ENCODE results near the gene STX17.
"Not testable (repeated sequence)": the region's sequence is repeated elsewhere in the genome, so short reads cannot be mapped to it uniquely, and the experiment has no call there.

STX17 gene

GRCh38 chr9:99973455-99973854 lies 67.0 kb downstream of the STX17 start:
- no peak for DNase-seq

DNA sequence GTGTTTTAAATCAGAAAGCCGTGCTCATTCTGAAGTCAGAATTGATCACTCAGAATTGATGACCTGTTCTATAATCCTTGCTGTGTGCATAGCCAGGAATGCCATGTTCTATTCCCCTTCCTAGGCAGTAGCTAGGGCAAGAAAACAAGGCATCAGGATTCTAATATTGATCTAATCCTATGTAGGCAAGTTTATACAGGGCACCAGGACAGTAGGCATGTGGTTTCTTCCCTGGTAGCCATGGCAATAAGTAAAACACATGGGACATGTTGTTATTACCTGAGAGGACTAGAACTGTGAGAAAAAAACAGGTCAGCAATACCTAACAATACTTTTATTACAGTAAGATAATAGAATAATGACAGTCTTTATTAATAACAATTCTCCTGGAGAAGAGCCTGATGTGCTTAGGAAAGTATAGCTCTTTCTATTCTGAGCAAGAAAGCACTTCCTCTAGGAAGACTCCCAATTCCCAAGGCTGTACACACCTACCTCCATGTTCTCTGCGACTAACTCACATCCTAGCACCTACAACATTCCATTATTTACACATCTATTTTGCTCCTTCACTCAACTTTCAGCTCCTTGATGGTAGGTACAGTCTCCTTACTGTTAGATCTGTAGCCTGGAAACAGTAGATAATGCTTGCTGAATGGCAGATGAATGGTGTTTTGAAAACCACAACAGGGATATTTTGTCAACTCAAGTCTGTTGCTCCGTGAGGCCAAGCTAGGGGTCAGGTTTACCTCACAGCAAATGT lies 70.8 kb downstream of the STX17 start:
- no peak for DNase-seq

DNA sequence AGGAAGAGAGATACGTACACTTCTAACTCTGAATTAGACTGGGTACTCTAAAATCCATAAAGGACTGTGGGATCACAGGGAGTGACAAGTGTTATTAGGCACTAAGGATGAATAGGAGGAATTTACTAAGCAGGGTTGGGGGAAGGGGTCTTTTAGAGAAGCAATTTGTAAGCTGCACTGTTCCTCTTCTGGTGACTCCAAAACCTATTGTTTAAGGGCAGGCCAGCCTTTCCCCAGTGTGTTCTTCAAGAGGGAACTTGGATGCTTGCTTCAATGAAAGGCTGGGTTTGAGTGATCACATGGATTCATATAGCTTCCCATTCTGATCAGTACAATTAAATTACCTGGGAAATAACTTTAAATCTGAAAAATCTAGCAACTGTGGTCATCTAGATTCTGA lies 71.8 kb downstream of the STX17 start:
- DNase-seq, result no peak

- DNase-seq, result no peak
Observed at GRCh38 chr9:99980598-99980997, 74.1 kb downstream of the STX17 start.

- DNase-seq, result no peak
Observed at GRCh38 chr9:99986642-99987041, 80.2 kb downstream of the STX17 start.

- not testable (repeated sequence) for DNase-seq
Observed at GRCh38 chr9:99990508-99990907, 84.1 kb downstream of the STX17 start.

GRCh38 chr9:99998266-99998665 lies 91.8 kb downstream of the STX17 start:
- no peak for DNase-seq

GRCh38 chr9:99998866-99999265 lies 92.4 kb downstream of the STX17 start:
- DNase-seq, result no peak

DNA sequence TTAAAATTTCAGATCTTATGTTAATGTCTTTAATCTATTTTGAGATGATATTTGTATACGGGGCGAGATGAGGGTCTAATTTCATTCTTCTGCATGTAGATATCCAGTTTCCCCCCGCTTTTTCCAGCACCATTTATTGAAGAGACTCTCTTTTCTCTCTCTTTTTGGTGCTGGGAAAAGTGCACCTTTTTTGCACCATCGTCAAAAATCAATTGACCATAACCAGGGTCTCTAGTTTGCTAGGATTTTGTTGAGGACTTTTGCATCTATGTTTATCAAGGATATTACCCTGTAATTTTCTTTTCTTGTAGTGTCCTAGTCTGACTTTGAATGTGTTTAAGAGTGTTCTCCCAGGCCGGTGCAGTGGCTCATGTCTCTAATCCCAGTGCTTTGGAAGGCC lies 93.3 kb downstream of the STX17 start:
- no peak for DNase-seq

DNA sequence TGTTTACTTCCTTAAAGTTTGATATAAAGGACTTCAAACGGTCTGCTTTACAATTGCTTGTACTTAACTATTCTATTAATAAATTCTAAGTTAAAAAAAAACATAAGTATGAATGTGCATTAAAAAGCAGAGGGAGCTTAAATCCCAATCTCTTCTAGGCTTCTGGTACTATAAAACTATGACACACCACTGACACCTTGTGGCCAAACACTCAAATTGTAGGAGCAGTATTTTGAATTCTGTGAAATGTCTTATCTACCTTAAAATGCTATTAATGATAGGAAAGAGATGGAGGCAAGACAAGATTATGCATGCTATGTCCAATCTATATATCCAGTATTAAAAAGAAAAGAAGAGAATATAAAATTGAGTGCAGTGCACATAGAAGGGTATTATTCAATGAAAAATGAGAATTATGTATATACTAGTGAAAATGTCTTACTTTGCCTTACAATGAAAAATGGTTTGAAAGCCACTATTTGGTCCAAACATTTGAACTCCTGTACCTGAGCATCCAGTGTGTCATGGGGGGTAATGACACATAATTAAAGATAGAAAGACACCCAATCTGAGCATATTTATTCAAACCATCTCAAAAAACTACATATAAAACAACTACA lies 104.7 kb downstream of the STX17 start:
- peak; percentile 35 for DNase-seq

DNA sequence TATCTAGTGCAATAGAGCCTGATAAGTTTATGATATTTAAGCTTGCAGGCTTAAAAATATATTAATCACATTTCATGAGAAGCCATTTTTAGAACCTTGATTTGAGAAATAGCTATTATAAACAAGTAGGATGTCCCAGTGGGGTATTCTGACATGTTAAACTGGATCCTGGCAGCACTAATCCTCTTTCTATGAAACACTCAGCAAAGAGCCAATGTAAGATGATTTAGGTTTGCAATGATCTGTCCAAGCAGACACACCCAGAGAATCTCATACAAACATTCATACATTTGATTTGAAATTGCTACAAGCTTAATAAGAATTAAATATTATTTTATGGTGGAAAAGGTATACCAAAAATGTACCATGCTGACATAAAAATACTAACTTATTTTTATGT lies 105.8 kb downstream of the STX17 start:
- DNase-seq, result no peak

DNA sequence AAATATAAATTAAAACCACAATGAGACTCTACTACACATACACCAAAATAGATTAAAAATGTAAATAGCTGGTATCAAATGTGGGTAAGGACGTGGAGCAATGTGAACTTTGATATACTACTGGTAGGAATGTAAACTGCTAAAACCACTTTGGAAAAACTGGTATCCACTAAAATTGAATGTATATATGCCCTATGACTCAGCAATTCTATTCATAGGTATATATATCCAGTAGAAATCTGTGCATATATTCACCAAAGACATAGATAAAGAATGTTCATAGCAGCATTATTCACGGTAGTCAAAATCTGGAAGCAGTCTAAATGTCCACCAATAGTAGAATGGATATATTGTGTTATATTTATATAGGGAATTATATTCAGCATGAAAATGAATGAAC lies 107.1 kb downstream of the STX17 start:
- DNase-seq, result no peak

GRCh38 chr9:100014846-100015245 lies 108.4 kb downstream of the STX17 start:
- no peak for DNase-seq

- no peak for DNase-seq
Observed at GRCh38 chr9:100019541-100019940, 113.1 kb downstream of the STX17 start.

Measured in activated CD8-positive, alpha-beta memory T cell treated with anti-CD3 and anti-CD28 coated beads, Interleukin-2, amount 50 U/mL, for 4 hours (primary cell).